H1 (cell line): ENCODE data around the gene XDH. TPM values are rescaled to one million over a fixed set of nuclear protein-coding genes. Genes with fewer than 3 reads are reported as not detected.

ENCODE experiments used
- CTCF ChIA-PET: fragments of 300-600 bp; sonication (Branson Sonifier 250); formaldehyde crosslinking; loops from one replicate; lab custom pipeline; 2021; ENCODE audit not compliant: partially characterized antibody; lab: Charles Lee
- POLR2A ChIA-PET: fragments of 300-600 bp; sonication (Branson Sonifier 250); formaldehyde crosslinking; loops from one replicate; lab custom pipeline; 2021; ENCODE audit warnings: inconsistent platforms; ENCODE audit not compliant: partially characterized antibody; lab: Charles Lee
- DNase-seq, 2 experiments: peaks; one replicate each; pipeline versions ENCODE4 v3.0.0 to v3.0.0-alpha.2; 2010 to 2022; ENCODE audit warnings: low spot score in 2 of 2, low read depth in 1 of 2, mixed read lengths in 1 of 2
- FAIRE-seq: peaks from 2 replicates; lab custom pipeline; 2011; peaks lifted over from hg19 to GRCh38; lab: Jason Lieb, UNC
- H2AFZ ChIP-seq: 2 replicates; pipeline ENCODE4 v1.8.1; 2012; ENCODE audit warnings: low read length, inconsistent platforms
- H2AK5ac ChIP-seq: 2 replicates; pipeline ENCODE4 v1.6.1; 2013; ENCODE audit warnings: low read depth, low read length
- H2BK120ac ChIP-seq: replicated peaks from 2 replicates; pipeline ENCODE3; 2013; ENCODE audit warnings: low read depth, low read length, inconsistent platforms
- H2BK12ac ChIP-seq: 2 replicates; pipeline ENCODE4 v1.6.1; 2013; ENCODE audit warnings: low read depth, low read length
- H2BK15ac ChIP-seq: 2 replicates; pipeline ENCODE4 v1.6.1; 2013; ENCODE audit warnings: low read length
- H2BK20ac ChIP-seq: 2 replicates; pipeline ENCODE4 v1.6.1; 2013; ENCODE audit warnings: low read length
- H2BK5ac ChIP-seq: 2 replicates; pipeline ENCODE4 v1.6.1; 2013; ENCODE audit warnings: low read depth, low read length
- H3K14ac ChIP-seq: 2 replicates; pipeline ENCODE4 v1.6.1; 2013; ENCODE audit warnings: inconsistent platforms; ENCODE audit not compliant: insufficient read length
- H3K18ac ChIP-seq: 2 replicates; pipeline ENCODE4 v1.6.1; 2013; ENCODE audit warnings: low read length; ENCODE audit errors: extremely low read depth
- H3K23ac ChIP-seq: 2 replicates; pipeline ENCODE4 v1.6.1; 2013; ENCODE audit warnings: inconsistent platforms; ENCODE audit not compliant: insufficient read length
- H3K23me2 ChIP-seq: 2 replicates; pipeline ENCODE4 v1.6.1; 2013; ENCODE audit warnings: low read depth, low read length
- H3K27ac ChIP-seq: 2 replicates; pipeline ENCODE4 v1.6.1; 2011; ENCODE audit warnings: low read depth, low read length, inconsistent platforms
- H3K27me3 ChIP-seq, 4 experiments: replicated peaks in 1 of 4; 1 replicate in 1 of 4; 2 replicates in 3 of 4; pipeline versions ENCODE4 v1.6.1 to v1.8.1; 2011 to 2013; ENCODE audit warnings: low read length in 3 of 4, mild to moderate bottlenecking in 3 of 4, inconsistent platforms in 2 of 4, mixed read lengths in 2 of 4, moderate library complexity in 1 of 4; ENCODE audit not compliant: control insufficient read depth in 3 of 4, insufficient read depth in 3 of 4; ENCODE audit errors: extremely low read depth in 1 of 4
- H3K36me3 ChIP-seq, 4 experiments: 2 replicates each; pipeline versions ENCODE4 v1.6.1 to v1.8.1; 2011 to 2013; ENCODE audit warnings: mild to moderate bottlenecking in 4 of 4, low read length in 3 of 4, moderate library complexity in 2 of 4, control low read depth in 1 of 4, inconsistent platforms in 1 of 4; ENCODE audit not compliant: insufficient read depth in 4 of 4, control insufficient read depth in 2 of 4
- H3K4ac ChIP-seq: replicated peaks from 2 replicates; pipeline ENCODE3; 2013; ENCODE audit warnings: low read length, low read depth, mixed read lengths, inconsistent platforms; ENCODE audit not compliant: insufficient read length
- H3K4me1 ChIP-seq, 4 experiments: replicated peaks in 1 of 4; 1 replicate in 1 of 4; 2 replicates in 3 of 4; pipeline versions ENCODE4 v1.6.1 to v1.8.1; 2011 to 2013; ENCODE audit warnings: low read length in 3 of 4, inconsistent platforms in 2 of 4, mixed read lengths in 1 of 4; ENCODE audit not compliant: insufficient read depth in 4 of 4, control insufficient read depth in 3 of 4
- H3K4me2 ChIP-seq, 2 experiments: 2 replicates each; pipeline versions ENCODE4 v1.6.1 to v1.8.1; 2011 to 2013; ENCODE audit warnings: low read depth in 2 of 2, low read length in 2 of 2, control low read depth in 1 of 2, inconsistent platforms in 1 of 2, mild to moderate bottlenecking in 1 of 2; ENCODE audit not compliant: insufficient read depth in 1 of 2
- H3K4me3 ChIP-seq, 4 experiments: fragments of 200-600, 300-600 bp in 1 of 4; sonication (generic), shearing (Covaris generic), sonication (Bioruptor Twin) in 1 of 4; 2 replicates each; pipeline versions ENCODE4 v1.5.1 to v1.8.1; 2011 to 2016; ENCODE audit warnings: low read length in 4 of 4, low read depth in 3 of 4, control low read depth in 2 of 4, inconsistent platforms in 2 of 4, mild to moderate bottlenecking in 2 of 4, mixed read lengths in 1 of 4, moderate library complexity in 1 of 4; ENCODE audit not compliant: insufficient read depth in 2 of 4; ENCODE audit errors: extremely low read depth in 1 of 4
- H3K56ac ChIP-seq: replicated peaks from 2 replicates; pipeline ENCODE3; 2013; ENCODE audit warnings: low read depth, mild to moderate bottlenecking, mixed read lengths, low read length, inconsistent platforms; ENCODE audit not compliant: insufficient read length
- H3K79me1 ChIP-seq: 2 replicates; pipeline ENCODE4 v1.6.1; 2013; ENCODE audit warnings: low read depth, low read length, control low read depth
- H3K79me2 ChIP-seq, 2 experiments: 2 replicates each; pipeline versions ENCODE4 v1.6.1 to v1.8.1; 2012 to 2013; ENCODE audit warnings: low read length in 2 of 2, mild to moderate bottlenecking in 2 of 2, inconsistent platforms in 1 of 2; ENCODE audit not compliant: insufficient read depth in 2 of 2, control insufficient read depth in 1 of 2
- H3K9ac ChIP-seq, 4 experiments: replicated peaks in 1 of 4; 1 replicate in 1 of 4; 2 replicates in 3 of 4; pipeline versions ENCODE4 v1.6.1 to v1.8.1; 2011 to 2013; ENCODE audit warnings: low read depth in 3 of 4, low read length in 3 of 4, control low read depth in 2 of 4, mild to moderate bottlenecking in 2 of 4, moderate library complexity in 2 of 4, inconsistent platforms in 1 of 4; ENCODE audit errors: extremely low read depth in 1 of 4
- H3K9me3 ChIP-seq, 2 experiments: 2 replicates each; pipeline versions ENCODE4 v1.6.1 to v1.8.1; 2012 to 2013; ENCODE audit warnings: mild to moderate bottlenecking in 2 of 2, moderate library complexity in 2 of 2, control low read depth in 1 of 2, inconsistent platforms in 1 of 2, low read depth in 1 of 2, low read length in 1 of 2, mixed read lengths in 1 of 2; ENCODE audit not compliant: insufficient read depth in 2 of 2
- H4K20me1 ChIP-seq, 2 experiments: replicated peaks in 1 of 2; 2 replicates each; pipeline versions ENCODE3 to v1.8.1; 2011 to 2013; ENCODE audit warnings: inconsistent platforms in 2 of 2, low read length in 2 of 2, mild to moderate bottlenecking in 1 of 2; ENCODE audit not compliant: insufficient read depth in 2 of 2, control insufficient read depth in 1 of 2
- H4K5ac ChIP-seq: 2 replicates; pipeline ENCODE4 v1.6.1; 2013; ENCODE audit warnings: low read length, low read depth, mixed read lengths, inconsistent platforms; ENCODE audit not compliant: insufficient read length
- H4K8ac ChIP-seq: 2 replicates; pipeline ENCODE4 v1.8.0; 2013; ENCODE audit warnings: mild to moderate bottlenecking, moderate library complexity, low read length, inconsistent platforms; ENCODE audit not compliant: insufficient read depth; ENCODE audit errors: extremely low read depth
- H4K91ac ChIP-seq: replicated peaks from 2 replicates; pipeline ENCODE3; 2013; ENCODE audit warnings: low read length, mixed read lengths, inconsistent platforms; ENCODE audit not compliant: insufficient read length
- ATF2 ChIP-seq: IDR thresholded peaks from 2 replicates; pipeline ENCODE4 v1.6.1; 2012; ENCODE audit warnings: low read length, inconsistent platforms
- BCL11A ChIP-seq, 2 experiments: IDR thresholded peaks; one replicate each; pipeline ENCODE4 v1.6.1; 2011; ENCODE audit warnings: low read depth in 2 of 2, low read length in 2 of 2, mild to moderate bottlenecking in 2 of 2
- CREB1 ChIP-seq: IDR thresholded peaks from 2 replicates; pipeline ENCODE4 v1.6.1; 2012; ENCODE audit warnings: inconsistent platforms
- EP300 ChIP-seq, 2 experiments: IDR thresholded peaks; 1 replicate in 1 of 2; 2 replicates in 1 of 2; pipeline ENCODE4 v1.6.1; 2011 to 2012; ENCODE audit warnings: low read depth in 2 of 2, low read length in 2 of 2, mild to moderate bottlenecking in 2 of 2, borderline replicate concordance in 1 of 2, inconsistent platforms in 1 of 2, moderate library complexity in 1 of 2
- KDM1A ChIP-seq: fragments of 200-600, 300-600 bp; sonication (generic); IDR thresholded peaks from 2 replicates; pipeline ENCODE4 v1.7.1; 2016; ENCODE audit warnings: mild to moderate bottlenecking, low read length, borderline replicate concordance
- RFX5 ChIP-seq: IDR thresholded peaks from 2 replicates; pipeline ENCODE4 v1.6.1; 2011; ENCODE audit warnings: low read depth, low read length, improper control_type of control experiment, borderline replicate concordance
- SIN3A ChIP-seq, 2 experiments: IDR thresholded peaks in 1 of 2; conservative IDR thresholded peaks in 1 of 2; 2 replicates each; pipeline ENCODE4 v1.6.1; 2011 to 2012; ENCODE audit warnings: low read length in 2 of 2, improper control_type of control experiment in 1 of 2, low read depth in 1 of 2, mild to moderate bottlenecking in 1 of 2
- SIX5 ChIP-seq: IDR thresholded peaks from 2 replicates; pipeline ENCODE4 v1.6.1; 2011; ENCODE audit warnings: mild to moderate bottlenecking, low read depth, low read length
- USF2 ChIP-seq: IDR thresholded peaks from 2 replicates; pipeline ENCODE4 v1.6.1; 2011; ENCODE audit warnings: low read length, improper control_type of control experiment
- WGBS, 2 experiments: shearing (Covaris generic) in 1 of 2; methylation state at CpG; one replicate each; pipeline versions ENCODE4 v1.1.6 to v1.1.7; 2013 to 2015; ENCODE audit warnings: low lambda C conversion rate in 2 of 2, mixed read lengths in 2 of 2, inconsistent platforms in 1 of 2, low coverage in 1 of 2, missing lambda C conversion rate in 1 of 2; ENCODE audit not compliant: insufficient replicate concordance in 2 of 2, insufficient coverage in 1 of 2, insufficient read length in 1 of 2; ENCODE audit errors: extremely low coverage in 1 of 2, missing lambda C conversion rate in 1 of 2; 5-methylcytosine and 5-hydroxymethylcytosine counted together
- polyA plus RNA-seq, 7 experiments: library from polyadenylated mRNA; depleted of rRNA in 3 of 7; stranded (reverse) in 5 of 7; unstranded in 2 of 7; fragments of >200 nt in 5 of 7; fragments of 200-250 nt in 2 of 7; gene quantifications; 1 replicate in 5 of 7; 2 replicates in 1 of 7; 4 replicates in 1 of 7; pipeline versions ENCODE4 v1.2.1 to v1.2.3, GENCODE V29; 2011 to 2013; ENCODE audit warnings: missing spikeins in 2 of 7, mixed read lengths in 2 of 7
- total RNA-seq: library from RNA; stranded (reverse); fragmentation: NEBNext Ultra II Directional; extraction: Animal tissue kit (Norgen Biotek cat#: 25700); gene quantifications from 2 replicates; pipeline ENCODE4 v1.2.1, GENCODE V29; 2021

Gene XDH
- total and polyA plus RNA-seq, 2 of the 8 experiments (the other 6 are each of a cell fraction or from before 2014, with no cell fraction given), result 0.68 to 1.2 TPM

GRCh38 chr2:31335921-31336585, 78.5 kb downstream of the XDH start:
- H2AK5ac ChIP-seq, result no peak overlapping the region
- no peak overlapping the region for H2BK12ac ChIP-seq
- peaks cover 0 to 4% of the 10 kb centered on the region in 2 experiments for H4K20me1 ChIP-seq
- H3K9ac ChIP-seq, result no peak overlapping the region
- no peak overlapping the region for H3K4me3 ChIP-seq
- 87% methylated on average over 5 of the region's 5 CpGs; no CpG with 5 or more reads in 1 of the 2 experiments for WGBS, 2 experiments
- H3K23ac ChIP-seq, result no peak overlapping the region
- H2AFZ ChIP-seq, result no peak overlapping the region
- H3K36me3 ChIP-seq, result no peaks in the 10 kb centered on the region
- H3K4me1 ChIP-seq, result peaks cover 0 to 6% (median 0%) of the 10 kb centered on the region in 4 experiments; a peak in 2 of 7 replicates
- H2BK15ac ChIP-seq, result no peak overlapping the region
- no peak overlapping the region for H3K27ac ChIP-seq
- DNase-seq, result peak in 1 of 2 experiments; percentile 26
- no peak overlapping the region for H2BK120ac ChIP-seq
- no peaks in the 10 kb centered on the region for H3K9me3 ChIP-seq
- ChIA-PET POLR2A (no interaction called here), CTCF (interaction anchor here (0.8 to 2.1 kb wide), 4 partner anchors 49 to 622 kb away, joined by 3 to 6 read pairs (median 3); no protein-coding TSS in a partner anchor)
- no peaks in the 10 kb centered on the region for H3K79me1 ChIP-seq
- H3K27me3 ChIP-seq, result no peaks in the 10 kb centered on the region; a peak in 1 of 7 replicates
- no peak overlapping the region for H3K14ac ChIP-seq
- H4K8ac ChIP-seq, result no peak overlapping the region; the same call in 1 of the 2 replicates
- no peak overlapping the region for H2BK5ac ChIP-seq
- no peak overlapping the region for H4K5ac ChIP-seq
- H3K18ac ChIP-seq, result no peak overlapping the region
- H3K4ac ChIP-seq, result no peak overlapping the region
- H3K56ac ChIP-seq, result no peak overlapping the region
- no peak overlapping the region for H4K91ac ChIP-seq
- H3K4me2 ChIP-seq, result no peak overlapping the region
- FAIRE-seq, result no peak
- no peaks in the 10 kb centered on the region for H3K79me2 ChIP-seq
- no peaks in the 10 kb centered on the region for H3K23me2 ChIP-seq
- H2BK20ac ChIP-seq, result no peak overlapping the region
- no peak for TF ChIP-seq KDM1A
- no peak for TF ChIP-seq BCL11A (IDR thresholded peaks at IDR 0.05; ENCODE audit: low read depth in 2 of 2, low read length in 2 of 2)
- no peak for TF ChIP-seq SIN3A (conservative IDR thresholded peaks at IDR 0.05 in 1 of 2, IDR thresholded peaks at IDR 0.05 in 1 of 2; ENCODE audit: low read depth in 1 of 2, low read length in 2 of 2)
- TF ChIP-seq USF2, result no peak
- no peak for TF ChIP-seq ATF2
- TF ChIP-seq RFX5, result no peak
- no peak for TF ChIP-seq EP300 (IDR thresholded peaks at IDR 0.05; ENCODE audit: borderline replicate concordance in 1 of 2, low read depth in 2 of 2, low read length in 2 of 2)
- no peak for TF ChIP-seq CREB1
- no peak for TF ChIP-seq SIX5
